Spleen (tissue), 11 donors: ENCODE measurements around the gene UBXN1. TPM values are rescaled to one million over a fixed set of nuclear protein-coding genes. Genes with fewer than 3 reads are reported as not detected.

Experiments
- DNase-seq: peaks from one replicate; pipeline ENCODE4 v3.0.0-alpha.2; 2020
- H3K27ac ChIP-seq, 8 donors: fragments of 200-600 bp; sonication (generic) in 7 of 8; 1 replicate in 4 of 8; 2 replicates in 4 of 8; pipeline versions ENCODE4 v1.5.0 to v1.8.0; 2016 to 2021; ENCODE audit warnings: inconsistent platforms in 4 of 8, mild to moderate bottlenecking in 4 of 8, moderate library complexity in 1 of 8
- H3K27me3 ChIP-seq, 7 donors: fragments of 200-600 bp; sonication (generic) in 6 of 7; replicated peaks in 1 of 7; 1 replicate in 4 of 7; 2 replicates in 3 of 7; pipeline versions ENCODE4 v1.5.0 to v1.8.0; 2016 to 2021; ENCODE audit warnings: inconsistent platforms in 3 of 7, mild to moderate bottlenecking in 1 of 7
- H3K36me3 ChIP-seq, 6 donors: fragments of 200-600 bp; sonication (generic) in 5 of 6; 1 replicate in 4 of 6; 2 replicates in 2 of 6; pipeline versions ENCODE4 v1.5.0 to v1.8.0; 2016 to 2021; ENCODE audit warnings: inconsistent platforms in 2 of 6
- H3K4me1 ChIP-seq, 6 donors: fragments of 200-600 bp; sonication (generic) in 5 of 6; 1 replicate in 3 of 6; 2 replicates in 3 of 6; pipeline versions ENCODE4 v1.5.0 to v1.8.0; 2016 to 2021; ENCODE audit warnings: inconsistent platforms in 3 of 6
- H3K4me3 ChIP-seq, 8 donors: fragments of 200-600 bp; sonication (generic) in 7 of 8; 1 replicate in 4 of 8; 2 replicates in 4 of 8; pipeline versions ENCODE4 v1.5.0 to v1.8.0; 2016 to 2021; ENCODE audit warnings: inconsistent platforms in 4 of 8, mild to moderate bottlenecking in 4 of 8, moderate library complexity in 2 of 8
- H3K9me3 ChIP-seq, 8 donors: fragments of 200-600 bp; sonication (generic) in 7 of 8; 1 replicate in 4 of 8; 2 replicates in 4 of 8; pipeline versions ENCODE4 v1.5.0 to v1.8.0; 2016 to 2021; ENCODE audit warnings: inconsistent platforms in 4 of 8
- CTCF ChIP-seq, 11 experiments: fragments of 200-600 bp in 7 of 11; fragments of 450-650 bp in 4 of 11; sonication (generic) in 4 of 11; IDR thresholded peaks in 8 of 11; conservative IDR thresholded peaks in 3 of 11; 1 replicate in 7 of 11; 2 replicates in 4 of 11; pipeline versions ENCODE4 v1.4.0 to v1.8.0; 2016 to 2021; ENCODE audit warnings: antibody characterized with exemption in 11 of 11, inconsistent platforms in 4 of 11, mild to moderate bottlenecking in 1 of 11
- POLR2A ChIP-seq, 3 donors: fragments of 450-650 bp; IDR thresholded peaks; one replicate each; pipeline ENCODE4 v1.5.1; 2017; ENCODE audit warnings: antibody characterized with exemption in 3 of 3, mild to moderate bottlenecking in 1 of 3
- POLR2AphosphoS5 ChIP-seq, 3 donors: sonication (generic); formaldehyde crosslinking; IDR thresholded peaks; one replicate each; pipeline ENCODE4 v1.5.1; 2017; ENCODE audit warnings: antibody characterized with exemption in 3 of 3
- WGBS, 5 donors: extraction: QIAGEN DNeasy Blood & Tissue Kit in 3 of 5; methylation state at CpG; one replicate each; pipeline versions ENCODE4 v1.1.5 to v1.1.7; 2013 to 2018; 5-methylcytosine and 5-hydroxymethylcytosine counted together
- intact Hi-C: fragments of 100-400 bp; cut with DNase I; formaldehyde crosslinking; loops from one replicate; pipeline ENCODE4 v1.15.0; 2023; ENCODE audit warnings: low total_unique reads
- polyA plus RNA-seq, 3 donors: library from polyadenylated mRNA; stranded (reverse); fragments of 200-250 nt; gene quantifications; one replicate each; pipeline ENCODE4 v1.2.1, GENCODE V29; 2013
- total RNA-seq, 7 donors: library from RNA; depleted of rRNA in 3 of 7; stranded (reverse); fragments of >200 nt in 3 of 7; fragmentation: NEBNext Ultra II Directional in 4 of 7; extraction: Animal tissue kit (Norgen Biotek cat#: 25700) in 4 of 7; gene quantifications; one replicate each; pipeline versions ENCODE4 v1.1.0 to v1.2.1, GENCODE V29; 2016 to 2021
- donor health status: healthy with polysubstance abuse.
- donor health status: DM: no; HTN: no; CAD: no; lungs with moderate emphysema.
- donor health status: DM: no; HTN: no; CAD: no.
- donor health status: Bipolar disorder and iron deficiency.
- donor health status: healthy.
- donor health status: DM: no; HTN: no; CAD: no.
- donor health status: DM: yes; HTN: yes; CAD: no.

UBXN1 gene
- total and polyA plus RNA-seq, 10 donors = 93.8 to 209 (median 130) TPM

- DNase-seq = peak; percentile 88
- intact Hi-C loops = no loop called here
- H3K9me3 ChIP-seq = no peaks in the 10 kb centered on the region
- H3K27me3 ChIP-seq = no peaks in the 10 kb centered on the region
- 70 to 76% (median 71%) methylated on average over 30 to 32 of the region's 32 CpGs for WGBS, 5 donors
- H3K4me3 ChIP-seq = peak overlapping the region in 5 of 8 donors; percentile 84 to 99 (median 94)
- H3K36me3 ChIP-seq = peaks cover 0 to 60% (median 43%) of the 10 kb centered on the region in 6 donors
- peaks cover 28 to 84% (median 49%) of the 10 kb centered on the region in 6 donors for H3K4me1 ChIP-seq
- H3K27ac ChIP-seq = peak overlapping the region in 5 of 8 donors; percentile 93 to 98 (median 94)
- TF ChIP-seq POLR2A (IDR thresholded peaks at IDR 0.05) (no peak), POLR2AphosphoS5 (IDR thresholded peaks at IDR 0.05) (peak in 2 of 3 donors; percentile 19 to 38)
These were observed 31.9 kb downstream of the UBXN1 start for GRCh38 chr11:62646825-62647608.

GRCh38 chr11:62645946-62646824 lies 32.7 kb downstream of the UBXN1 start, which contains the start of gene GANAB:
Gene GANAB (minus strand): TSS chr11:62646613. CDS start chr11:62646599, 14 bp downstream.
- intact Hi-C loops = no loop called here
- DNase-seq = peak; percentile 99
- WGBS, 5 donors = 0 to 1% (median 1%) methylated on average over 52 to 73 of the region's 73 CpGs
- peaks cover 20 to 84% (median 41%) of the 10 kb centered on the region in 6 donors for H3K4me1 ChIP-seq
- H3K36me3 ChIP-seq = peaks cover 0 to 64% (median 43%) of the 10 kb centered on the region in 6 donors
- peak within 1 kb of the TSS; percentile 84 to 99 (median 96) for H3K4me3 ChIP-seq
- TF ChIP-seq POLR2AphosphoS5 (IDR thresholded peaks at IDR 0.05) (peak; percentile 94 to 97 (median 97)), CTCF (IDR thresholded peaks at IDR 0.05 in 8 of 11, conservative IDR thresholded peaks at IDR 0.05 in 3 of 11) (peak in 2 of 11 experiments; percentile 9 to 27), POLR2A (IDR thresholded peaks at IDR 0.05) (peak in 2 of 3 donors; percentile 43 to 70)
- peak within 1 kb of the TSS; percentile 89 to 98 (median 94) for H3K27ac ChIP-seq
- H3K9me3 ChIP-seq = no peaks in the 10 kb centered on the region
- H3K27me3 ChIP-seq = no peaks in the 10 kb centered on the region

- intact Hi-C loops = no loop called here
- Histone ChIP-seq H3K4me3 (peak overlapping the region; percentile 84 to 99 (median 96)), H3K9me3 (no peaks in the 10 kb centered on the region), H3K4me1 (peaks cover 20 to 84% (median 37%) of the 10 kb centered on the region in 6 donors), H3K27ac (peak overlapping the region; percentile 89 to 98 (median 94)), H3K36me3 (peaks cover 0 to 64% (median 43%) of the 10 kb centered on the region in 6 donors), H3K27me3 (no peaks in the 10 kb centered on the region)
- no peak for TF ChIP-seq POLR2AphosphoS5 (IDR thresholded peaks at IDR 0.05)
- no peak for TF ChIP-seq CTCF (IDR thresholded peaks at IDR 0.05 in 8 of 11, conservative IDR thresholded peaks at IDR 0.05 in 3 of 11)
- TF ChIP-seq POLR2A (IDR thresholded peaks at IDR 0.05) = no peak
- WGBS, 5 donors = 12 to 18% (median 16%) methylated on average over 11 of the region's 11 CpGs
- no peak for DNase-seq
These were observed 33.3 kb downstream of the UBXN1 start for GRCh38 chr11:62645671-62645945.

- Histone ChIP-seq H3K27me3 (no peaks in the 10 kb centered on the region), H3K9me3 (no peaks in the 10 kb centered on the region), H3K36me3 (peaks cover 0 to 58% (median 40%) of the 10 kb centered on the region in 6 donors), H3K4me3 (no peak overlapping the region), H3K27ac (no peak overlapping the region), H3K4me1 (peaks cover 20 to 87% (median 35%) of the 10 kb centered on the region in 6 donors)
- DNase-seq = no peak
- WGBS, 5 donors = 76 to 93% (median 80%) methylated on average over 8 of the region's 8 CpGs
- TF ChIP-seq CTCF (IDR thresholded peaks at IDR 0.05 in 8 of 11, conservative IDR thresholded peaks at IDR 0.05 in 3 of 11) (no peak), POLR2A (IDR thresholded peaks at IDR 0.05) (no peak), POLR2AphosphoS5 (IDR thresholded peaks at IDR 0.05) (no peak)
- intact Hi-C loops = no loop called here
These were observed 34.7 kb downstream of the UBXN1 start for GRCh38 chr11:62644220-62644619.
